Neural cell (in vitro differentiated cells): ENCODE data around the gene BCL11B. TPM values are rescaled to one million over a fixed set of nuclear protein-coding genes. Genes with fewer than 3 reads are reported as not detected.

Source experiments
- H2AFZ ChIP-seq: fragments of 200-600, 300-800 bp; sonication (generic), shearing (Covaris generic); 2 replicates; pipeline ENCODE4 v1.6.0; 2014; ENCODE audit warnings: low read depth, mild to moderate bottlenecking, antibody characterized with exemption, low read length, moderate library complexity
- H3F3A ChIP-seq: fragments of 200-600 bp; shearing (Covaris generic); 2 replicates; pipeline ENCODE4 v1.6.1; 2016; ENCODE audit warnings: mild to moderate bottlenecking, moderate library complexity, mixed read lengths, antibody characterized with exemption, low read length; ENCODE audit not compliant: insufficient read depth, poor library complexity, severe bottlenecking
- H3K27ac ChIP-seq: fragments of 200-600, 300-800 bp; sonication (generic), shearing (Covaris generic); 2 replicates; pipeline ENCODE4 v1.5.1; 2014; ENCODE audit warnings: mild to moderate bottlenecking, low read length, moderate library complexity
- H3K27me3 ChIP-seq: fragments of 300-800, 200-600 bp; sonication (generic), shearing (Covaris generic); 2 replicates; pipeline ENCODE4 v1.6.0; 2014; ENCODE audit warnings: mild to moderate bottlenecking, low read depth, low read length, moderate library complexity; ENCODE audit not compliant: insufficient read depth
- H3K36me3 ChIP-seq: fragments of 300-800, 200-600 bp; sonication (generic), shearing (Covaris generic); 2 replicates; pipeline ENCODE4 v1.5.1; 2014; ENCODE audit warnings: mild to moderate bottlenecking, antibody characterized with exemption, low read length, moderate library complexity; ENCODE audit not compliant: insufficient read depth
- H3K4me2 ChIP-seq: fragments of 300-800, 200-600 bp; sonication (generic), shearing (Covaris generic); 2 replicates; pipeline ENCODE4 v1.6.0; 2014; ENCODE audit warnings: mild to moderate bottlenecking, low read length
- H3K4me3 ChIP-seq: fragments of 300-800, 200-600 bp; sonication (generic), shearing (Covaris generic); 2 replicates; pipeline ENCODE4 v1.5.1; 2014; ENCODE audit warnings: mild to moderate bottlenecking, low read length, moderate library complexity
- H3K79me2 ChIP-seq: fragments of 200-600 bp; shearing (Covaris generic); replicated peaks from 2 replicates; pipeline ENCODE4 v1.6.0; 2014; ENCODE audit warnings: mild to moderate bottlenecking, low read length, moderate library complexity; ENCODE audit not compliant: insufficient read depth
- H3K9ac ChIP-seq: fragments of 300-800, 200-600 bp; sonication (generic), shearing (Covaris generic); 2 replicates; pipeline ENCODE4 v1.6.1; 2016; ENCODE audit warnings: mild to moderate bottlenecking, low read length, mixed read lengths
- H3K9me2 ChIP-seq: fragments of 200-600 bp; shearing (Covaris generic); 2 replicates; pipeline ENCODE4 v1.6.1; 2016; ENCODE audit warnings: mild to moderate bottlenecking, low read length, mixed read lengths; ENCODE audit not compliant: insufficient read depth
- H3K9me3 ChIP-seq: fragments of 200-600, 300-800 bp; sonication (generic), shearing (Covaris generic); 2 replicates; pipeline ENCODE4 v1.6.1; 2016; ENCODE audit warnings: mild to moderate bottlenecking, mixed run types, low read length, moderate library complexity, mixed read lengths
- H4K20me1 ChIP-seq: fragments of 200-600 bp; shearing (Covaris generic); 2 replicates; pipeline ENCODE4 v1.6.1; 2016; ENCODE audit warnings: mild to moderate bottlenecking, mixed run types; ENCODE audit not compliant: insufficient read depth
- EP300 ChIP-seq: fragments of 450-650 bp; conservative IDR thresholded peaks from 2 replicates; pipeline ENCODE4 v1.6.1; 2014; ENCODE audit warnings: antibody characterized with exemption, mild to moderate bottlenecking, moderate library complexity; ENCODE audit not compliant: poor library complexity, severe bottlenecking
- EZH2 ChIP-seq: fragments of 200-600, 300-800 bp; shearing (Covaris generic), sonication (generic); IDR thresholded peaks from 2 replicates; pipeline ENCODE4 v1.6.1; 2014; ENCODE audit warnings: antibody characterized with exemption, low read length, borderline replicate concordance, mild to moderate bottlenecking; ENCODE audit not compliant: insufficient read depth, poor library complexity, severe bottlenecking
- MXI1 ChIP-seq: fragments of 450-650 bp; conservative IDR thresholded peaks from 2 replicates; pipeline ENCODE4 v1.6.1; 2014; ENCODE audit warnings: antibody characterized with exemption, mild to moderate bottlenecking; ENCODE audit not compliant: poor library complexity, severe bottlenecking
- POLR2AphosphoS5 ChIP-seq: IDR thresholded peaks from 2 replicates; pipeline ENCODE4 v1.6.1; 2012
- RAD21 ChIP-seq: fragments of 450-650 bp; conservative IDR thresholded peaks from 2 replicates; pipeline ENCODE4 v1.6.1; 2014; ENCODE audit warnings: antibody characterized with exemption, mild to moderate bottlenecking, moderate library complexity
- SMC3 ChIP-seq: fragments of 450-650 bp; conservative IDR thresholded peaks from 2 replicates; pipeline ENCODE4 v1.6.1; 2014; ENCODE audit warnings: antibody characterized with exemption, mild to moderate bottlenecking, moderate library complexity; ENCODE audit not compliant: poor library complexity
- TAF1 ChIP-seq: IDR thresholded peaks from 2 replicates; pipeline ENCODE4 v1.6.1; 2012; ENCODE audit warnings: low read depth
- polyA plus RNA-seq: library from polyadenylated mRNA; depleted of rRNA; stranded (reverse); fragments of >200 nt; gene quantifications from 2 replicates; pipeline ENCODE4 v1.2.3, GENCODE V29; 2014
- TF ChIP-seq, protein P1 (sequence below): IDR thresholded peaks from 2 replicates; pipeline ENCODE4 v1.6.1; 2012; ENCODE audit warnings: borderline replicate concordance
- TF ChIP-seq, protein P2 (sequence below): fragments of 450-650 bp; IDR thresholded peaks from 2 replicates; pipeline ENCODE4 v1.5.1; 2014; ENCODE audit warnings: antibody characterized with exemption, mild to moderate bottlenecking, moderate library complexity; ENCODE audit not compliant: poor library complexity, severe bottlenecking

The BCL11B gene
- polyA plus RNA-seq, 1 donor from 2014 or later = 104 TPM

DNA sequence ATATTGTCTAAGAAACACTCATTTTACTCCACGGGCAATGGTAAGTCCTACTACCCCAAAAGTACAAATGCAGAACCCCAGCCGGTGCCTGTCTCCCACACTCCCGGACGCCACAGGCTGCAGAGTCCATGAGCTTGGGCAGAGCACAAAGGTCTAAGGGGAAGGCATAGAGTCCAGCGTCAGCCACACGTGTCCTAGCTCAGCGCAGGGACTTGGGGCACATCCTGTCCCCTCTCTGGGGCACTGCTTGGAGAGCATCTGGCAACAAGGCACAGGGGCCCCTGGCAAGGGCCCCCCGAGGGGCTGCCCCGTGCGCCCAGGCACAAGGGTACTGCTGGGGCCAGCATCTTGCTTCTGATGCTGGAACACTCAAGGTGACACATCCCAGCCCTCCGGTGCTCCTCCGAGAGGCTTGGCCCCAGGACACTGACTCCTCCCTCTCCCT, 58.4 kb downstream of the BCL11B start:
- Histone ChIP-seq H3K36me3 (no peaks in the 10 kb centered on the region), H4K20me1 (peaks cover 95% of the 10 kb centered on the region), H2AFZ (no peak overlapping the region), H3K27ac (no peak overlapping the region), H3K4me3 (no peak overlapping the region), H3F3A (no peaks in the 10 kb centered on the region), H3K9ac (no peak overlapping the region), H3K4me2 (no peak overlapping the region), H3K27me3 (no peaks in the 10 kb centered on the region), H3K9me3 (no peaks in the 10 kb centered on the region), H3K9me2 (no peaks in the 10 kb centered on the region), H3K79me2 (peaks cover 97% of the 10 kb centered on the region)
- TF ChIP-seq MXI1 (no peak), POLR2AphosphoS5 (no peak), TAF1 (no peak), SMC3 (no peak), EZH2 (no peak), EP300 (no peak), RAD21 (no peak)
- TF ChIP-seq, protein P1, sequence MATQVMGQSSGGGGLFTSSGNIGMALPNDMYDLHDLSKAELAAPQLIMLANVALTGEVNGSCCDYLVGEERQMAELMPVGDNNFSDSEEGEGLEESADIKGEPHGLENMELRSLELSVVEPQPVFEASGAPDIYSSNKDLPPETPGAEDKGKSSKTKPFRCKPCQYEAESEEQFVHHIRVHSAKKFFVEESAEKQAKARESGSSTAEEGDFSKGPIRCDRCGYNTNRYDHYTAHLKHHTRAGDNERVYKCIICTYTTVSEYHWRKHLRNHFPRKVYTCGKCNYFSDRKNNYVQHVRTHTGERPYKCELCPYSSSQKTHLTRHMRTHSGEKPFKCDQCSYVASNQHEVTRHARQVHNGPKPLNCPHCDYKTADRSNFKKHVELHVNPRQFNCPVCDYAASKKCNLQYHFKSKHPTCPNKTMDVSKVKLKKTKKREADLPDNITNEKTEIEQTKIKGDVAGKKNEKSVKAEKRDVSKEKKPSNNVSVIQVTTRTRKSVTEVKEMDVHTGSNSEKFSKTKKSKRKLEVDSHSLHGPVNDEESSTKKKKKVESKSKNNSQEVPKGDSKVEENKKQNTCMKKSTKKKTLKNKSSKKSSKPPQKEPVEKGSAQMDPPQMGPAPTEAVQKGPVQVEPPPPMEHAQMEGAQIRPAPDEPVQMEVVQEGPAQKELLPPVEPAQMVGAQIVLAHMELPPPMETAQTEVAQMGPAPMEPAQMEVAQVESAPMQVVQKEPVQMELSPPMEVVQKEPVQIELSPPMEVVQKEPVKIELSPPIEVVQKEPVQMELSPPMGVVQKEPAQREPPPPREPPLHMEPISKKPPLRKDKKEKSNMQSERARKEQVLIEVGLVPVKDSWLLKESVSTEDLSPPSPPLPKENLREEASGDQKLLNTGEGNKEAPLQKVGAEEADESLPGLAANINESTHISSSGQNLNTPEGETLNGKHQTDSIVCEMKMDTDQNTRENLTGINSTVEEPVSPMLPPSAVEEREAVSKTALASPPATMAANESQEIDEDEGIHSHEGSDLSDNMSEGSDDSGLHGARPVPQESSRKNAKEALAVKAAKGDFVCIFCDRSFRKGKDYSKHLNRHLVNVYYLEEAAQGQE = no peak
- TF ChIP-seq, protein P2, sequence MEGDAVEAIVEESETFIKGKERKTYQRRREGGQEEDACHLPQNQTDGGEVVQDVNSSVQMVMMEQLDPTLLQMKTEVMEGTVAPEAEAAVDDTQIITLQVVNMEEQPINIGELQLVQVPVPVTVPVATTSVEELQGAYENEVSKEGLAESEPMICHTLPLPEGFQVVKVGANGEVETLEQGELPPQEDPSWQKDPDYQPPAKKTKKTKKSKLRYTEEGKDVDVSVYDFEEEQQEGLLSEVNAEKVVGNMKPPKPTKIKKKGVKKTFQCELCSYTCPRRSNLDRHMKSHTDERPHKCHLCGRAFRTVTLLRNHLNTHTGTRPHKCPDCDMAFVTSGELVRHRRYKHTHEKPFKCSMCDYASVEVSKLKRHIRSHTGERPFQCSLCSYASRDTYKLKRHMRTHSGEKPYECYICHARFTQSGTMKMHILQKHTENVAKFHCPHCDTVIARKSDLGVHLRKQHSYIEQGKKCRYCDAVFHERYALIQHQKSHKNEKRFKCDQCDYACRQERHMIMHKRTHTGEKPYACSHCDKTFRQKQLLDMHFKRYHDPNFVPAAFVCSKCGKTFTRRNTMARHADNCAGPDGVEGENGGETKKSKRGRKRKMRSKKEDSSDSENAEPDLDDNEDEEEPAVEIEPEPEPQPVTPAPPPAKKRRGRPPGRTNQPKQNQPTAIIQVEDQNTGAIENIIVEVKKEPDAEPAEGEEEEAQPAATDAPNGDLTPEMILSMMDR = no peak

DNA sequence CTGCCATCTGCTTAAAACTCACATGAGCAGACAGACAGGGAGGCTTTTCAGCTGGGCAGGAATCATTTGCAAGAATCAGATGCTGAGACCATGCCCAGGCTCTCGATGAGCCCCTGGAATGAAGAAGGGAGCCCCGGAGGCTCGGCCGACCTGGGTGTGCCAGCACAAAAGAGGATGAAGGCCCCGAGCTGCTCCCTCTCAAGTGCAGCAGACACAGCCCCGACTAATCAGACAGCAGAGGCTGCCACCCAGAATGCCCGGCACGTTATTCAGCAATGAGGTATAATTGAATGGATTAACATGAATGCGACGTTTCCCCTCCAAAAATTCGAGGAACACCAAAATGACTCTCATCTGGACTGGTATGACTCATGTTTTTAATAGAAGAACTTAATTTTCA, 58.9 kb downstream of the BCL11B start:
- H3K9me3 ChIP-seq = no peaks in the 10 kb centered on the region
- no peaks in the 10 kb centered on the region for H3K36me3 ChIP-seq
- H2AFZ ChIP-seq = no peak overlapping the region
- H4K20me1 ChIP-seq = peaks cover 95% of the 10 kb centered on the region
- no peaks in the 10 kb centered on the region for H3K9me2 ChIP-seq
- H3K9ac ChIP-seq = no peak overlapping the region
- no peak overlapping the region for H3K27ac ChIP-seq
- no peak overlapping the region for H3K4me2 ChIP-seq
- H3K4me3 ChIP-seq = no peak overlapping the region
- H3K79me2 ChIP-seq = peaks cover 98% of the 10 kb centered on the region
- no peaks in the 10 kb centered on the region for H3F3A ChIP-seq
- H3K27me3 ChIP-seq = no peaks in the 10 kb centered on the region
- no peak for TF ChIP-seq SMC3
- TF ChIP-seq, protein P1 = no peak
- TF ChIP-seq EP300 = no peak
- no peak for TF ChIP-seq MXI1
- TF ChIP-seq, protein P2 = no peak
- TF ChIP-seq RAD21 = no peak
- no peak for TF ChIP-seq TAF1
- TF ChIP-seq POLR2AphosphoS5 = no peak
- no peak for TF ChIP-seq EZH2
